RCC 7860 (cell line): Measurements from ENCODE around the gene CAPRIN1.
"Not testable (repeated sequence)": the region's sequence is repeated elsewhere in the genome, so short reads cannot be mapped to it uniquely, and the experiment has no call there.

Experiments
- DNase-seq: peaks from one replicate; pipeline ENCODE4 v3.0.0-alpha.2; 2015; ENCODE audit warnings: low spot score
- FAIRE-seq: peaks from 2 replicates; lab custom pipeline; 2012; peaks lifted over from hg19 to GRCh38; lab: Jason Lieb, UNC

CAPRIN1 gene

DNA sequence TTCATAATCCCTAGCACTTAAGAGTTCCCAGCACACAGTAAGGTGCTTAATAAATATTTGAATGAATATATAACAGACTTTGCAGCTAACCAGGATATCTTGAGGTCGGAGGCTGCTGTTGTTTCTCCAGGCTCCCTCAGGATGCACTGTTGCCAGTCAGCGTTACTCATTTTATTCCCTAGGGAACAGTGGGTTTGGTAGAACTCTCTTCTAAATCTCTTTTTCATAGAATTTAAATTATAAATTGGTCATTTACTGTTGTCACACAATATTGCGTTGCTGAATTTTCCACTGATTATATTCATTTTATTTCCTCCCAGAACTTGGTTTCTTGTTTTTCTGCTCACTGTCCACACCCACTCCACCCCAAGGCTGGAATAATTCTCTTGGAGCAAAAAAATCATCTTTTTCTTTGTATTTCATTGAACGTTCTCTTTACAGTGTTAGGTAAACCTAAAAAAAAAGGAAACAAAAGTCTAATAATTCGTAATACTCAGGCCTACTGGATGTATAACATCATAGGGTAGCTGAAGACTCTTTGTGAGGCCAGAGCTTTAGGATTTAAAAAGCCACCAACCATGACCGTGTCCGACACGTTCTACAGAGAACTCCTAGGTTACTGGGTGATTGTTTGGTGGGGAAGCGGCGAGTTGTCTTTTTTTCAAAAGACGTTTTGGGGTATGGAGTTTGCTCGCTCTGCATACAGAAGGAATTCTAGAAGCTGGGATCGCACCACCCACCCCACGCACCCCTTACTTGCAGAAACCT lies 766 bp upstream of the CAPRIN1 start:
- peak; percentile 19 for DNase-seq
- no peak for FAIRE-seq

DNA sequence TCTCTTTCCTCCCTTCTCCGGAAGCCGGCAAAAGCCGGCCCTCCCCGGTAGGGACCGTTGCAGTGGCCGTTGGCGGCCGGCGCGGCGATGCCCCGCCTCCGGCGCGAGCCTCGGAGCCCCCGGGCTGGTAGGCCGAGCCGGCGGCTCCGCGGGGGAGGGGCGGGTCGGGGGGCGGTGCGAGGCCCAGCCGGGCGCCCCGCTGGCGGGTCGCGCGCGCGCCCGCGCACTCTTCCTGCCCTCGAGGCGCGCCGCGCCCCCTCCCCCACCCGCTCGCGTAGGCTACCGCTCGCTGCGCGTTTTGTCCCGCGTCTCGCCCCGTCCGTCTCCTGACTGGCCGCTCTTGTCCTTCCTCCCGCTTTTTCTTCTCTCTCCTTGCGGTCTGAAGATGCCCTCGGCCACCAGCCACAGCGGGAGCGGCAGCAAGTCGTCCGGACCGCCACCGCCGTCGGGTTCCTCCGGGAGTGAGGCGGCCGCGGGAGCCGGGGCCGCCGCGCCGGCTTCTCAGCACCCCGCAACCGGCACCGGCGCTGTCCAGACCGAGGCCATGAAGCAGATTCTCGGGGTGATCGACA lies 591 bp downstream of the CAPRIN1 start:
- no peak for FAIRE-seq
- peak; percentile 56 for DNase-seq

DNA sequence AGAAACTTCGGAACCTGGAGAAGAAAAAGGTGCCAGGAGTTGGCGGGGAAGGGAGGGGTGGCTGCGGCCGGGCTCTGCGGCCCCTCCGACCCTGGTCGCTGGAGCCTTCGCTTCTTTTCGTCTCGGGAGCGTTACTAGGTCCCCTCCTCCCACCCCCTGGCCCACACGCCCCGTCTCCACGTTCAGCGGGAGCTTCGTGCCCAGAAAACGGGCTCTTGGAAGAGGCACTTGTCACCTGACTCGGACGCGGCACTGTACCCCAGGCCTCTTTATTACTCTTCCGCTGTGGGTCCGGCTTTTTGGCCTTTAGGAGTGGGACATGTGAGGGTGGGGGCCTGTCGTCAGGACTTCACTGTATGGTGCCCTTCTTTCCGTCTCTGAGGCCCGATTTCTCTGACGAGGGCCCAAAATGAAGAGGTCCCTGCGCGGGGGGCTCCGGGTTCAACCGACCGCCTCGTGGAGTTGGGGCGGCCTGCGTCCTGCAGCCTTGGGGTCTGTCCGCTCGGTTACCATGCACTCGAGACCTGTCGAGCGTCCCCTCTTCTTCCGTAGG lies 1.2 kb downstream of the CAPRIN1 start:
- FAIRE-seq (no peak), DNase-seq (no peak)

DNA sequence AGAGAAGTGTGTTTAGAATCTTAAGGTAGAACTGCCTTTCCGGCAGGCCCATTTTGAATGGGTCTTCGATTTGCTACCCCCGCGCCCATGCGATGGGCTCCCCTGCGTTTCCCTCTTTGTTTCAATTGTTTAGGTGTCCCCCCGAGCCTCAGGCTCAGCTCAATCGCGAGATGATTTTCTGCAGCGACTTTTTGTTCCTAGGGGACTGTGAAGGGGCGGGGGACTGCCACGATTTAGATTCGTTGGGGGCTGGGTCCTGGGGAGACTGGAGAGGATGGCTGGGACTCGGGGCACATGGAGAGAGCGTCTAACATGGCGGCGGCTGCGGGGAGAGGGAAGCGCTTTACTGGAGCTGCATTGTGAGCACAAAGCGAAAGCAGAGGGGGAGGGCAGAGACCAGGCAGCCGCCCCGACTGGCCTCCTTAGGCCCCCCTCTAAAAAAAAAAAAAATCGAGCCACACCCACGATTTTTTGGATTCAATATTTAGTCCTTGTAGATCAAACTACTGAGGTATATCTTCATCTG lies 1.7 kb downstream of the CAPRIN1 start:
- peak; percentile 40 for DNase-seq
- FAIRE-seq, result no peak

DNA sequence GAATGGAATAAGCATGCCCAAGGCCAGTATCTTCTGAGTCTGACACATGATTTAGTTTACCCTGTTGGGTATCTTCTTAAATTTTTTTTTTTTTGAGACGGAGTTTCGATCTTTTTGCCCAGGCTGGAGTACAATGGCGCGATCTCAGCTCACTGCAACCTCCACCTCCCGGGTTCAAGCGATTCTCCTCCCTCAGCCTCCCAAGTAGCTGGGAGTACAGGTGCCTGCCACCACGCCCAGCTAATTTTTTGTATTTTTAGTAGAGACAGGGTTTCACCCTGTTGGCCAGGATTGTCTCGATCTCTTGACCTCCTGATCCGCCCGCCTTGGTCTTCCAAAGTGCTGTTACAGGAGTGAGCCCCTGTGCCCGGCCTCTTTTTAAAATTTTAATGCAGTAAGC lies 2.8 kb downstream of the CAPRIN1 start:
- not testable (repeated sequence) for DNase-seq, FAIRE-seq

DNA sequence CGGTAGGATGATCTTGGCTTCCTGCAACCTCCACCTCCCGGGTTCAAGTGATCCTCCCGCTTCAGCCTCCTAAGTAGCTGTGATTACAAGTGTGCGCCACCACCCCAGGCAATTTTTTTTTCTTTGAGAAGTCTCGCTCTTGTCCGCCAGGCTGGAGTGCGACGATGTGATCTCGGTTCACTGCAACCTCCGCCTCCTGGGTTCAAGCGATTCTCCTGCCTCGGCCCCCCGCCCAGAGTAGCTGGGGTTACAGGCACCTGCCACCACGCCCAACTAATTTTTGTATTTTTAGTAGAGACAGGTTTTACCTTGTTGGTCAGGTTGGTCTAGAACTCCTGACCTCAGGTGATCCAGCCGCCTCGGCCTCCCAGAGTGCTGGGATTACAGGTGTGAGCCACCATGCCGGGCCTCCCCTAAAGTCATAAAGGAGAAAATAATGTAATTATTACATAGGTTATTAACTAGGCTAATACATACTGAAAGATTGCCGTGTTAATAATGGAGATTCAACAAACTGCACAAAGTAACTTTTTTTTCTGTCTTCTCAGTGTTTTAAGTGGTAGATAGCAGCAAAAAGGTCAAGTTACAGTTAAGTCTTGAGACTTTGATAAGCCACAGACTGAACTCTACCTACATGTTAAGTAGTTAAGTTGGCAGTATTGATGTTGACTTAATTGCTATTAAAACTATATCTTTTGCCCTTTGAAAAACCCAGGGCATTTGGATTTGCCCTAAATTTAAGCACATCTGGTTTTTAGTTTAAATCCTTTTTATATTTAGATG lies 3.9 kb downstream of the CAPRIN1 start:
- FAIRE-seq, result no peak
- no peak for DNase-seq

DNA sequence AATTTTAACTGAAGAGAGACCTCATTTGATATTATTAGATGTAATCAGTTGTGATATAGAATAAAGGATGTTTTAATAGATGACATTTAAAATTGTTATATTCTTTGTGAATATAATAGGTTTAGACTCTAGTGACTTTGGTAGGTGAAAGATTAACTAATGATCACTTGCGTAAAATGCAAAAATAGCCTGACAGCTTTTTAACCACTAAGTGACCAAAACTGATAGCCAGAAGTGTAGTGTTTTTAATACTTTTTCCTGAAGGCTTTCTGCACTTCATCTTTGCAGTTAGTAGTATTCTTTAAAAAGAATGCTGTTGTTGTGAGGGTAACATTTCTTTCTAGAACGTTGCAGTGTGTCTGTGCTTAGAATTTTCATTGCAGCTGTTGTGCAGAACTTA lies 5.1 kb downstream of the CAPRIN1 start:
- FAIRE-seq (no peak), DNase-seq (no peak)

DNA sequence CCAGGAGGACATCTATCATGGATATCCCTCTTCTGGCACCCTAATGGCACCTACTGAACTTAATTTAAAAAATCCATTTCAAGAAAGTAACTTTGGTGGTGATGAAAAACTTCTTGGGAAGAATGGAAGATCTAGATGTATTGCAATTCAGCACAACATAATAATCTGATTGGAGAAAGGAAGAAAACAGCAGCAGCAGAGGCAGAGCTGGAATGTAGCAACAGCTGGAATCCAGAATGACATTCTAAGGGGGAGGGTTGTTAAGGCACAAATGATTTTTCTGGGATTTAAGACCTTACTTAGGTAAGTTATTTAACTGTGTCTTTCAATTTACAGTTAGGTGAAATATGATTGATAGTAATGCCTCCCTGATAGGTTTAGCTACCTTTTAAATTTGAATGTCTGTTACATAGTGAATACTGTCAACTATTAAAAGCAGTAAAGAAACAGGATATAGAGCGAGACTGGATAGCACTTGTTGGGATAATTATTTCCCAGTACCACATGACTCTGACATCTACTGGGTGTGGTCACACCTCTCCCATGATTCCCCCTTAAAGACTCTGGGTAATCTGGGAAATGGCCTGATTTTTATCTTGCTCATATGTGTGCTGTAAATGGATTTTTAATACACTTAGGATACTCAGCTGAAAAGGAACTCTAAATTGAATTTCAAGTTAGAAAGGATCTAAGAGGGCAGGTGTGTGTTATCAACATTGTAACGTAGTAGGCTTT lies 11.7 kb downstream of the CAPRIN1 start:
- FAIRE-seq (no peak), DNase-seq (no peak)

DNA sequence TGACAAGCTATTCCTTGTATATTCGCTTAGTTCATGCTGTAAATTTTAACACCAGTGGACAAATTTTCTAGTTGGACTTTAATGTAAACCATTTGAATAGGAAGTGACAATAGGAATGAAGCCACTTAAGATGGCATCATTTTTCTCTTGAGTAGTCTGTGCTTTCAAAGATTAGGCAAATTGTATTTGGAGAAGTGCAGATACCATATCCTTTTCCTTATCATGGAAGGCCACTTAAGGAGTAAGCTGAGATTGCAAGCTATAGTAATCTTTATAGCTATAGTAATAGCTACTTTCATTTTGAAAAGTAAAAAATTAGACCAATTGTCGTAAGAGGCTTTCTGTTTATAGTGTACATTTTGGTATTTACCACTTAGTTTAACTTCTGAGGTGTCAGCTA lies 12.8 kb downstream of the CAPRIN1 start:
- DNase-seq (no peak), FAIRE-seq (no peak)

DNA sequence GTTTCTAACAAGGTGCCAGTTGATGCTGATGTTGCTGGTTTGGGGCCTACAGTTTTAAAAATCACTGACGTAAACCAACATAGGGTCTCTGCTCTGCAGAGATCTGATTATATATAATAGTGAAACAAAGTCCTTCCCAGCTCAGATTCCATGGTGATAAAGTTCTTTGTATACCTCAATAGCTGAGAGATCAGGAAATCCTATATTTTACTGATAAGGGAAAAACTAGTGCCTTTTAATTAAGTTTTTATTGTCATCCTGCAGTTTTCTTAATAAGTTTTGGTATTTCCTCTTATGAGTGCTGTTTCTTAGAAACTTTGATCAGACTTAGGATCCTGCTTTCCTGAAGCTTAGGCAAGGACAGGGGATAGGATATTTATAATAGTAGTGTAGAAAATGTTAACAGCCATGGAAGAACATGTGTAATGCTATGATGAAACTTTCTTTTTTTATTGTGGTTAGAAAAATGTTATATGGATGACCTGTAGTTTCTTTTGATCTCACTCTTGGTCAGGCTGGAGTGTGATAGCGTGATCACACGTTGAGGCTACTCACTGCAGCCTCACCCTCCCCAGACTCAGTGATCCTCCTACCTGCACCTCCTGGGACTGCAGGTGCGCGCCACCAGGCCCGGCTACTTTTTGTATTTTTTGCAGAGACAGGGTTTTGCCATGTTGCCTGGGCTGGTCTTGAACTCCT lies 14.1 kb downstream of the CAPRIN1 start:
- DNase-seq, result no peak
- FAIRE-seq, result no peak

DNA sequence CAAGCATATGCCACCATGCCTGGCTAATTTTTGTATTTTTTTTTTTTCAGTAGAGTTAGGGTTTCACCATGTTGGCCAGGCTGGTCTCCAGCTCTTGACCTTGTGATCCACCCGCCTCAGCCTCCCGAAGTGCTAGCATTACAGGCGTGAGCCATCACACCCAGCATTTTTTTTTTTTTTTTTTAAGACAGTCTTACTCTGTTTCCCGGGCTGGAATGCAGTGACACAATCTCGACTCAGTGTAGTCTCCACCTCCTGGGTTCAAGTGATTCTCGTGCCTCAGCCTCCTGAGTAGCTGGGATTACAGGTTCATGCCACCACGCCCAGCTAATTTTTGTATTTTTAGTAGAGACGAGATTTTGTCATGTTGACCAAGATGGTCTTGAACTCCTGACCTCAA lies 15.2 kb downstream of the CAPRIN1 start:
- DNase-seq, result peak; percentile 13
- not testable (repeated sequence) for FAIRE-seq

DNA sequence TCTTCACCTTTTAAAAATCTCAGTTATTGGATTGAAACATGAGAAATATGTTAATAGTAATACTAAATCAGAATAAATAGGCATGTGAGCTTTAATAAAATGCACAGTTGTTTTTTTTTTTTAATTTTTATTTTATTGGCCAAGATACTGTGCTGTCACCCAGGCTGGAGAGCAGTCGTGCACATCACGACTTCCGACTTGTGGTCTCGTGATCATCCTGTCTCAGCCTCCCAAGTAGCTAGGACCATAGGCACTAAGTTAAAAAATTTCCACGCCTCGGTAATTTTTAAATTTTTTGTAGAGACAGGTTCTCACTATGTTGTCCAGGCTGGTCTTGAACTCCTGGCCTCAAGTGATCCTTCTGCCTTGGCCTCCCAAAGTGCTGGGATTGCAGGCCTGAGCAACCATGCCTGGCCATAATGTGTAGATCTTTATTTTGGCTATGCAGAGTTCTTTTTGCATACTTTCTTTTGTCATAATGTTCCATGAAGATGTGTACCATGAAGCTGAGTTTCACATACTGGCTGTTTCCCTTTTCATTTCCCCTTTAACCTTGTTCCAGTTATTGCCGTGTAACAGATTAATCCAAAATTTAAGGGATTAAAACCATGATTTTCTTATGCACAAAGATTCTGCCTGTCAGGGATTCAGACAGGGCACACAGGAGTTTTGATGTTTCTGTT lies 16.0 kb downstream of the CAPRIN1 start:
- no peak for DNase-seq
- FAIRE-seq, result no peak

DNA sequence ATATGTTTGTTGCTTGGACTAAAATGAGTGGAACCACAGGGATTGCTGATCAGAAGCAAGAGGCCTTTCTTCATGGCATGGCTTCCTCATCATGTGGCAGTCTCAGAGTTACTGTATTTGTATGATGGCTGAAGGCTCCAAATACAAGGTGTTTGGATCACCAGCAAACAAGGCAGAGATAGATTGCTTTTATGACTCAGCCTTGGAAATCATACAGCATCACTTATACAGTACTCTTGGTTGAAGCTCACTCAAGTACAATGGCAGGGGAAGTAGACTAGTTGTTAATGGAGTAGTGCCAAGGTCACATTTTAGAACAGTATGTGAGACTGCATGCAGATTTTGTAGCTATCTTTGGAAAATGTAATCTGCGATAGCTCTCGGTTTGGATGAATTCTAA lies 16.6 kb downstream of the CAPRIN1 start:
- no peak for FAIRE-seq
- peak; percentile 14 for DNase-seq

DNA sequence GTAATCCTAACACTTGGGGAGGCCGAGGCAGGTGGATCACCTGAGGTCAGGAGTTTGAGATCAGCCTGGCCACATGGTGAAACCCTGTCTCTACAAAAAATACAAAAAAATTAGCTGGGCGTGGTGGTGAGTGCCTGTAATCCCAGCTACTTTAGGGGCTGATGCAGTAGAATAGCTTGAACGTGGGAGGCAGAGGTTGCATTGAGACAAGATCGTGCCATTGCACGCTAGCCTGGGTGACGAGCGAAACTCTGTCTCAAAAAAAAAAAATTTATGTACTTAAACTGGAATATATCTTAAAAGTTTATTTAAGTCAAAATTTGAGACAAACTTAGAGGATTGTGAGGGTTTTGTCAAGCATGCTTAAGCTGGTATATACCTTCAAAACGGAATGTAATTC lies 19.8 kb downstream of the CAPRIN1 start:
- not testable (repeated sequence) for FAIRE-seq, DNase-seq

DNA sequence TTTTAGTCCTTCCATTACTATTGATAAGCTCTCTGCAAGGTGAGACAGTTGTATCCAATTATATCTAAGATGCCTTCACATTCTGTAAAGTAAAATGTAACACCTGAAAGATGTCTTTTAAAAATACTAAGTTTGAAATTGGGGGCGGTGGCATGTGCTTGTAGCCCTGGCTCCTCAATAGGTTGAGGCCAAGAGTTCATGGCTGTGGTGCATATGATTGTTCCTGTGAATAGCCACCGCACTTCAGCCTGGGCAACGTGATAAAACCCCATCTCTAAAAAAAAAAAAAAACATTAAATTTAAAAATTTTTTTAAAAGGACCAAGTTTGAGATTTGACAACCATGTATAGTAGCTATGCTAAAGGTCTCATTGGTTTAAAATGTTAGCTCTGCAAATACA lies 20.5 kb downstream of the CAPRIN1 start:
- FAIRE-seq, result no peak
- no peak for DNase-seq

DNA sequence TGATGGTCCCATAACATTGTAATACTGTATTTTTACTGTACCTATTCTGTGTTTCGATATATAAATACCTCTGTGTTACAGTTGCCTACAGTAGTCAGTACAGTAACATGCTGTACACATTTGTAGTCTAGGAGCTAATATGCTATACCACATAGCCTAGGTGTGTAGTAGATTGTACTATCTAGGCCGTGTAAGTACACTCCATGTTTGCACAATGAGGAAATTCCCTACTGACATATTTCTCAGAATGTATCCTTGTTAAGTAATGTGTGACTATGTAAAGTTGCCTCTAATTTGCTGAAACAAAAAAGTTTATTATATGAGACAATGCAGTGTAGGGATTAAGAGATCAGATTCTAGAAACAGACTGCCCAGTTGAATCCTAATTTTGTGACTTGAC lies 21.3 kb downstream of the CAPRIN1 start:
- DNase-seq (no peak), FAIRE-seq (no peak)

DNA sequence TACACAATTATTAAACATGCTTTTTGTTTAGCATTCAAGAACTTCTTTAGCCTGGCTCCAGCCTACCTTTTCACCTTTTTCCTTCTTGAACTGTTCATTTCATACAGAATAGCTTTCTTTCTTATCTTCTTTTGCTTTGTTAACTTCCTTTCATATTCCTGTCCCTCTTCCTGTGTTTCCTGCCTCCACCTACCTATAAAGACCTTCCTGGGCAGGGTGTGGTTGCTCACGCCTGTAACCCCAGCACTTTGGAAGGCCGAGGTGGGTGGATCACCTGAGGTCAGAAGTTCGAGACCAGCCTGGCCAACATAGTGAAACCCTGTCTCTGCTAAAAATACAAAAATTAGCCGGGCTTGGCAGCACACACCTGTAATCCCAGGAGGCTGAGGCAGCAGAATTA lies 22.9 kb downstream of the CAPRIN1 start:
- FAIRE-seq (no peak), DNase-seq (no peak)

DNA sequence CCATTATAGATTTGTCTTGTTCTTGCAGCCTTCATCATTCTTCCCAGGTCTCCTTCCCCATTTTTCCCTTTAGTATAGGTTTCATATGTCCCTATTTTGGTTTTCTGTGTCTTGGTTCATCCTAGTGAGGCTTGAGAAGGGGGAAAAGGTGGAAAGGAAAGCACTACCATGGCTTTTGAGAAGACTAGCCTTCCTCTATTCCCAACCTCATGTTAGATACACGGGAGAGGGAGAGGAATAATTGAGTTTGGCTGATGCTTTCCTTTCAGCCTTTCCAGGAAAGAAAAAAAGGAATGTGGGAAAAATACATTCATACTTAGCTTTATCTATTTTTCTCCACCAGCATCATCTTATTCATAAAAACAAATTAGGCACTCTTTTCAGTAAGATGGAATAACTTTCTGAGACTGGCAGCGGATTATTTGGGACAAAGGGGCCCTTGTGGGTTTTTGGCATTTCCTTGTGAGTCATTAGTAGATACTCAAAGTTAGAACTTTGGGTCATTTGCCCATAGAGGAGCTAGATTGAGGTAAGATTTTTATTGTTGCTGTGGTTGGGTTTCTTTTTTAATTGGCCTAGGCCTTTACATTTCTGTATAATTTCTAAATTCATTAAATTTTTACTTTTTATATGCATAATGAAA lies 23.8 kb downstream of the CAPRIN1 start:
- DNase-seq (peak; percentile 7), FAIRE-seq (peak; percentile 65)

DNA sequence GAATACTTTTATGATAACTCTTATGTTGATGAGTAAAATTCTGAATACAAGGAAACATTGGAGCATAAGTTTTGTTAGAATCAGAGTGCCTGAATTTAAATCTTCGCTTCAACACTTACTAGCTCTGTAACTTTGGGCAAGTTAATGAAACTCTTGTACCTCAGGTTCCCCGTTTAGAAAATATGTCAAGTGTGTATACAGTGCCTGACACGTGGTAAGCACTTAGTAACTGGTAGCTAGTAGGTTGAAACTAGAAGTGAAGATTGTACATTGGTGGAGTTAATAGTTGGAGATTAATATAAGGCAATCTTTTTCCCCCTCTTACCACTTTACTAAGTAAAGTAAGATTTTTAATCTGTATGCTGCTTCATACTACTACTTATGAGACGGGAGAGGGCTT lies 29.1 kb downstream of the CAPRIN1 start:
- DNase-seq, result no peak
- FAIRE-seq, result no peak
